HPDE6-E6E7 (cell line): ENCODE results near the gene C3orf38.
"Not testable (repeated sequence)": the region's sequence is repeated elsewhere in the genome, so short reads cannot be mapped to it uniquely, and the experiment has no call there.

Source experiments
- DNase-seq: peaks from one replicate; pipeline ENCODE4 v3.0.0; 2011; ENCODE audit warnings: missing footprints; ENCODE audit errors: extremely low spot score

C3orf38 gene

GRCh38 chr3:88152841-88153240 is 3.1 kb downstream of the C3orf38 start:
- DNase-seq: no peak

GRCh38 chr3:88166419-88166971 is 16.7 kb downstream of the C3orf38 start:
- no peak for DNase-seq

- DNase-seq: no peak
These were observed 17.4 kb downstream of the C3orf38 start for GRCh38 chr3:88167173-88167572.

GRCh38 chr3:88167704-88168103 is 17.9 kb downstream of the C3orf38 start:
- no peak for DNase-seq

- DNase-seq: no peak
These were observed 18.4 kb downstream of the C3orf38 start for GRCh38 chr3:88168171-88168570.

- DNase-seq: peak; percentile 4
These were observed 30.7 kb downstream of the C3orf38 start for GRCh38 chr3:88180398-88180999.

- not testable (repeated sequence) for DNase-seq
These were observed 32.6 kb downstream of the C3orf38 start for GRCh38 chr3:88182165-88182918.

- DNase-seq: no peak
These were observed 38.7 kb downstream of the C3orf38 start for GRCh38 chr3:88188436-88188835.

GRCh38 chr3:88189361-88189810 is 39.6 kb downstream of the C3orf38 start:
- no peak for DNase-seq

GRCh38 chr3:88191872-88192409 is 42.2 kb downstream of the C3orf38 start:
- DNase-seq: no peak

GRCh38 chr3:88192631-88193030 is 42.9 kb downstream of the C3orf38 start:
- no peak for DNase-seq

- no peak for DNase-seq
These were observed 46.2 kb downstream of the C3orf38 start for GRCh38 chr3:88195951-88196434.

- DNase-seq: no peak
These were observed 48.4 kb downstream of the C3orf38 start for GRCh38 chr3:88198121-88198520.

GRCh38 chr3:88203642-88204055 is 53.9 kb downstream of the C3orf38 start:
- DNase-seq: peak; percentile 57
